IMR-90 (cell line): ENCODE results near the gene UBE3B. TPM values are rescaled to one million over a fixed set of nuclear protein-coding genes. Genes with fewer than 3 reads are reported as not detected.

Experiments used
- ATAC-seq: fragments of 200-7000 bp; cut with Tn5 transposase; 2 replicates; pipeline ENCODE4 v1.9.1; 2020; ENCODE audit warnings: low read depth, mild to moderate bottlenecking, moderate library complexity
- BruUV-seq: library from RNA; stranded (reverse); fragments of 400-500 nt; replicated peaks from 2 replicates; lab custom pipeline; 2021; lab: Mats Ljungman, UMichigan
- CTCF ChIA-PET: fragments of 300-600 bp; formaldehyde crosslinking; extraction: SDS; loops from one replicate; lab custom pipeline; 2021; ENCODE audit warnings: antibody characterized with exemption; lab: Yijun Ruan, JAX
- POLR2A ChIA-PET: fragments of 300-600 bp; sonication (Branson Sonifier 250); formaldehyde crosslinking; loops from one replicate; lab custom pipeline; 2022; ENCODE audit warnings: antibody characterized with exemption; ENCODE audit not compliant: unreplicated experiment; lab: Charles Lee
- DNase-seq: peaks from one replicate; pipeline ENCODE4 v3.0.0; 2013
- H2AFZ ChIP-seq: replicated peaks from 2 replicates; pipeline ENCODE3; 2013; ENCODE audit warnings: low read length, mild to moderate bottlenecking; ENCODE audit not compliant: poor library complexity
- H2AK5ac ChIP-seq: 2 replicates; pipeline ENCODE4 v1.6.1; 2013; ENCODE audit warnings: low read depth, low read length, inconsistent platforms
- H2AK9ac ChIP-seq: replicated peaks from 2 replicates; pipeline ENCODE3; 2013; ENCODE audit warnings: mild to moderate bottlenecking, low read depth, low read length, moderate library complexity; ENCODE audit not compliant: poor library complexity
- H2BK120ac ChIP-seq: 2 replicates; pipeline ENCODE4 v1.6.1; 2013; ENCODE audit warnings: low read depth, low read length, inconsistent platforms
- H2BK15ac ChIP-seq: 3 replicates; pipeline ENCODE4 v1.6.1; 2013; ENCODE audit warnings: low read depth, low read length, inconsistent platforms
- H2BK20ac ChIP-seq: 2 replicates; pipeline ENCODE4 v1.6.1; 2013; ENCODE audit warnings: low read depth, mild to moderate bottlenecking, inconsistent platforms, low read length, moderate library complexity
- H2BK5ac ChIP-seq: 2 replicates; pipeline ENCODE4 v1.6.1; 2013; ENCODE audit warnings: mild to moderate bottlenecking, low read depth, low read length, inconsistent platforms; ENCODE audit not compliant: poor library complexity, severe bottlenecking
- H3K14ac ChIP-seq: replicated peaks from 2 replicates; pipeline ENCODE4 v1.6.1; 2013; ENCODE audit warnings: low read depth, low read length, inconsistent platforms
- H3K18ac ChIP-seq: 2 replicates; pipeline ENCODE4 v1.6.1; 2013; ENCODE audit warnings: low read depth, low read length, control low read depth
- H3K23ac ChIP-seq: 2 replicates; pipeline ENCODE4 v1.6.1; 2013; ENCODE audit warnings: low read depth, low read length, inconsistent platforms
- H3K27ac ChIP-seq: 2 replicates; pipeline ENCODE4 v1.5.1; 2013; ENCODE audit warnings: mild to moderate bottlenecking, control low read depth, low read length; ENCODE audit not compliant: insufficient read depth
- H3K27me3 ChIP-seq: 2 replicates; pipeline ENCODE4 v1.6.1; 2013; ENCODE audit warnings: low read length; ENCODE audit not compliant: control insufficient read depth, insufficient read depth
- H3K36me3 ChIP-seq: 2 replicates; pipeline ENCODE4 v1.6.1; 2013; ENCODE audit warnings: low read length, mixed read lengths; ENCODE audit not compliant: control insufficient read depth, insufficient read depth
- H3K4ac ChIP-seq: 2 replicates; pipeline ENCODE4 v1.6.1; 2013; ENCODE audit warnings: low read depth, low read length, inconsistent platforms
- H3K4me1 ChIP-seq: 2 replicates; pipeline ENCODE4 v1.6.1; 2013; ENCODE audit warnings: low read length, mixed read lengths; ENCODE audit not compliant: control insufficient read depth, insufficient read depth
- H3K4me2 ChIP-seq: 2 replicates; pipeline ENCODE4 v1.6.1; 2013; ENCODE audit warnings: low read depth, mild to moderate bottlenecking, control low read depth, low read length, moderate library complexity
- H3K4me3 ChIP-seq: 2 replicates; pipeline ENCODE4 v1.5.1; 2013; ENCODE audit warnings: low read depth, mild to moderate bottlenecking, control low read depth, low read length, moderate library complexity; ENCODE audit not compliant: insufficient read depth
- H3K56ac ChIP-seq: 2 replicates; pipeline ENCODE4 v1.6.1; 2013; ENCODE audit warnings: low read length, inconsistent platforms; ENCODE audit not compliant: insufficient read depth; ENCODE audit errors: extremely low read depth
- H3K79me1 ChIP-seq, 2 experiments: 2 replicates each; pipeline ENCODE4 v1.6.1; 2013; ENCODE audit warnings: low read length in 2 of 2, inconsistent platforms in 1 of 2, low read depth in 1 of 2
- H3K9ac ChIP-seq: 2 replicates; pipeline ENCODE4 v1.6.1; 2013; ENCODE audit warnings: low read depth, low read length, control low read depth
- H3K9me1 ChIP-seq: 2 replicates; pipeline ENCODE4 v1.6.1; 2013; ENCODE audit warnings: low read length, inconsistent platforms; ENCODE audit not compliant: insufficient read depth
- H3K9me3 ChIP-seq: 2 replicates; pipeline ENCODE4 v1.6.1; 2013; ENCODE audit warnings: low read length; ENCODE audit not compliant: control insufficient read depth, insufficient read depth
- H4K20me1 ChIP-seq: 2 replicates; pipeline ENCODE4 v1.6.1; 2013; ENCODE audit warnings: low read length, inconsistent platforms; ENCODE audit not compliant: insufficient read depth
- H4K5ac ChIP-seq: 2 replicates; pipeline ENCODE4 v1.6.1; 2013; ENCODE audit warnings: mild to moderate bottlenecking, low read depth, low read length, control low read depth
- H4K8ac ChIP-seq, 2 experiments: 2 replicates each; pipeline ENCODE4 v1.6.1; 2013; ENCODE audit warnings: low read depth in 2 of 2, low read length in 2 of 2, control low read depth in 1 of 2, inconsistent platforms in 1 of 2
- H4K91ac ChIP-seq: 2 replicates; pipeline ENCODE4 v1.6.1; 2013; ENCODE audit warnings: low read depth, low read length, inconsistent platforms; ENCODE audit not compliant: insufficient read depth
- FOS ChIP-seq: fragments of 150-350 bp; IDR thresholded peaks from 2 replicates; pipeline ENCODE4 v1.6.1; 2016; ENCODE audit warnings: low read depth, low read length
- MAFK ChIP-seq: IDR thresholded peaks from 2 replicates; pipeline ENCODE4 v1.6.1; 2012; ENCODE audit warnings: low read depth, low read length, improper control_type of control experiment
- MAZ ChIP-seq: IDR thresholded peaks from 2 replicates; pipeline ENCODE4 v1.6.1; 2012; ENCODE audit warnings: low read depth, mild to moderate bottlenecking, low read length, improper control_type of control experiment, moderate library complexity, borderline replicate concordance
- WGBS, 2 experiments: methylation state at CpG; one replicate each; pipeline versions ENCODE4 v1.1.5 to v1.1.7; 2013; ENCODE audit warnings: missing lambda C conversion rate in 2 of 2; ENCODE audit not compliant: insufficient read length in 1 of 2; ENCODE audit errors: extremely low coverage in 2 of 2; 5-methylcytosine and 5-hydroxymethylcytosine counted together
- dilution Hi-C: fragments of 300-500 bp; cut with HindIII; formaldehyde crosslinking; loops from one replicate; pipeline ENCODE4 v1.14.3; 2018; ENCODE audit warnings: low sequenced_read_pairs; ENCODE audit not compliant: unreplicated experiment
- in situ Hi-C: fragments of 300-500 bp; cut with MboI; formaldehyde crosslinking; loops from 3 replicates; pipeline ENCODE4 v1.14.3; 2019; ENCODE audit warnings: low sequenced_read_pairs, inconsistent platforms, mixed read lengths
- intact Hi-C: fragments of 100-400 bp; cut with micrococcal nuclease; formaldehyde crosslinking; loops from 2 replicates; pipeline ENCODE4 v1.10.0; 2022
- polyA plus RNA-seq, 3 experiments: library from polyadenylated mRNA; depleted of rRNA; stranded (reverse); fragments of >200 nt; gene quantifications; 2 replicates each; pipeline ENCODE4 v1.2.3, GENCODE V29; 2012; ENCODE audit warnings: low replicate concordance in 1 of 3
- total RNA-seq: library from RNA; depleted of rRNA; stranded (reverse); fragments of >200 nt; gene quantifications from 2 replicates; pipeline ENCODE4 v1.2.3, GENCODE V29; 2012
- TF ChIP-seq, protein P1 (sequence below): fragments of 150-350 bp; IDR thresholded peaks from 2 replicates; pipeline ENCODE4 v1.6.1; 2017; ENCODE audit warnings: mild to moderate bottlenecking, antibody characterized with exemption, low read length, low read depth

UBE3B gene
- total and polyA plus RNA-seq, 2 of the 4 experiments (the other 2 are of a cell fraction): 18.8 to 24.9 TPM

DNA sequence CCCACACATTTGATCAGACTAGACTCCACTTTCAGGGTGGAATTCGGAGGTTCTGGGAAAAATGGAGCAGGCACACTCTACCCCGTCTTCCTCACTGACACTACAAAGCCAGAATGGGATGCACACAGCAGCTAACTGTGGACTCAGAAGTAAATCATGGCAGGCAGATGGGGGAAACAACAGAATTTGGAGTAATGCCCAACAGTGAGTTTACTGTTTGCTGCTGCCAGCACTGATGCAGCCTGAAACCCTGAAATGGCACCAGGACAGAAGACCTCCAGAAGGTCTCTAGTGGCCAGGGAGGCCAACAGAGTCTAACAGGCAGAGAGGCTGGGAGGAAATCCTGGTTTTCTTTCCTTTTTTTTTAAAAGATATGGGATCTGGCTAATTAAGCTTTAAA is 24.9 kb upstream of the UBE3B start:
- DNase-seq: no peak

More for the DNA sequence above, 24.9 kb upstream of the UBE3B start:
- no peak overlapping the region for H3K4me3 ChIP-seq
- ChIA-PET POLR2A (no interaction called here), CTCF (interaction anchor here (0.9 kb wide), 1 partner anchor 24 kb away, joined by 3 read pairs; no protein-coding TSS in a partner anchor)
- peaks cover 32% of the 10 kb centered on the region for H4K20me1 ChIP-seq
- no peak overlapping the region; the same call in 1 of the 2 replicates for H3K23ac ChIP-seq
- no peak overlapping the region for H2BK20ac ChIP-seq
- dilution Hi-C loops (no loop called here), in situ Hi-C loops (no loop called here), intact Hi-C loops (no loop called here)
- peaks cover 82% of the 10 kb centered on the region for H3K36me3 ChIP-seq
- H3K56ac ChIP-seq: no peak overlapping the region
- no TSS peak for BruUV-seq
- no peak overlapping the region for H2AFZ ChIP-seq
- no peak overlapping the region for H2AK9ac ChIP-seq
- H3K79me1 ChIP-seq: peaks cover 51 to 95% of the 10 kb centered on the region in 2 experiments
- H3K4me2 ChIP-seq: no peak overlapping the region
- H4K8ac ChIP-seq: no peak overlapping the region
- H2AK5ac ChIP-seq: no peak overlapping the region
- H3K4me1 ChIP-seq: peaks cover 14% of the 10 kb centered on the region
- no peak overlapping the region; the same call in 1 of the 2 replicates for H3K27ac ChIP-seq
- no CpG with 5 or more reads among the region's 2 CpGs for WGBS, 2 experiments
- no peak overlapping the region for H2BK15ac ChIP-seq
- H3K9me1 ChIP-seq: peaks cover 10% of the 10 kb centered on the region; the same call in 1 of the 2 replicates
- H3K4ac ChIP-seq: no peak overlapping the region
- no peak overlapping the region for H2BK120ac ChIP-seq
- H4K5ac ChIP-seq: no peak overlapping the region
- no peak overlapping the region for H3K18ac ChIP-seq
- TF ChIP-seq FOS (no peak), MAFK (no peak), MAZ (no peak)
- TF ChIP-seq, protein P1, sequence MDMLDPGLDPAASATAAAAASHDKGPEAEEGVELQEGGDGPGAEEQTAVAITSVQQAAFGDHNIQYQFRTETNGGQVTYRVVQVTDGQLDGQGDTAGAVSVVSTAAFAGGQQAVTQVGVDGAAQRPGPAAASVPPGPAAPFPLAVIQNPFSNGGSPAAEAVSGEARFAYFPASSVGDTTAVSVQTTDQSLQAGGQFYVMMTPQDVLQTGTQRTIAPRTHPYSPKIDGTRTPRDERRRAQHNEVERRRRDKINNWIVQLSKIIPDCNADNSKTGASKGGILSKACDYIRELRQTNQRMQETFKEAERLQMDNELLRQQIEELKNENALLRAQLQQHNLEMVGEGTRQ: no peak
- H4K91ac ChIP-seq: no peak overlapping the region
- no peak overlapping the region for H3K9ac ChIP-seq
- ATAC-seq: no peak; the same call in 1 of the 2 replicates
- H3K9me3 ChIP-seq: no peaks in the 10 kb centered on the region
- H2BK5ac ChIP-seq: no peak overlapping the region
- no peaks in the 10 kb centered on the region for H3K27me3 ChIP-seq
- no peak overlapping the region for H3K14ac ChIP-seq
